K562 (cell line): ENCODE results near the gene C1orf198. TPM values are rescaled to one million over a fixed set of nuclear protein-coding genes. Genes with fewer than 3 reads are reported as not detected.
A peak's percentile ranks its signal among the peaks of the same experiment; 100 is the strongest.

Experiments
- ETV6 ChIP-seq, 3 experiments: fragments of 150-350 bp in 1 of 3; sonication (generic) in 1 of 3; formaldehyde crosslinking in 1 of 3; IDR thresholded peaks; 2 replicates each; pipeline versions ENCODE4 v1.6.1 to v1.8.0; 2014 to 2022; ENCODE audit warnings: borderline replicate concordance in 2 of 3, low read depth in 2 of 3, antibody characterized with exemption in 1 of 3, low read length in 1 of 3, mild to moderate bottlenecking in 1 of 3, missing genetic modification reagents in 1 of 3
- HMGN3 ChIP-seq: IDR thresholded peaks from 2 replicates; pipeline ENCODE4 v1.6.1; 2011; ENCODE audit warnings: borderline replicate concordance, low read depth, mild to moderate bottlenecking, mixed read lengths, low read length; ENCODE audit not compliant: insufficient read length; ENCODE audit errors: extremely low read depth
- JUND ChIP-seq, 2 experiments: IDR thresholded peaks; 2 replicates in 1 of 2; 3 replicates in 1 of 2; pipeline ENCODE4 v1.6.1; 2011; ENCODE audit warnings: borderline replicate concordance in 2 of 2, low read depth in 2 of 2, low read length in 2 of 2, improper control_type of control experiment in 1 of 2, missing biosample characterization in 1 of 2, missing genetic modification characterization in 1 of 2, missing genetic modification reagents in 1 of 2
- KAT7 ChIP-seq: sonication (generic); formaldehyde crosslinking; IDR thresholded peaks from 2 replicates; pipeline ENCODE4 v1.8.0; 2022; ENCODE audit warnings: missing genetic modification reagents, mild to moderate bottlenecking, borderline replicate concordance
- MAZ ChIP-seq, 2 experiments: fragments of 450-650 bp in 1 of 2; sonication (generic) in 1 of 2; formaldehyde crosslinking; IDR thresholded peaks in 1 of 2; conservative IDR thresholded peaks in 1 of 2; 2 replicates each; pipeline versions ENCODE4 v1.4.0 to v1.5.0; 2020; ENCODE audit warnings: mild to moderate bottlenecking in 1 of 2, missing genetic modification reagents in 1 of 2
- NR3C1 ChIP-seq: sonication (generic); formaldehyde crosslinking; IDR thresholded peaks from 2 replicates; pipeline ENCODE4 v1.8.1; 2022; ENCODE audit warnings: missing genetic modification reagents
- PHB ChIP-seq: fragments of 250-450 bp; sonication (Bioruptor Pico); IDR thresholded peaks from 2 replicates; pipeline ENCODE4 v1.5.0; 2021
- PHF20 ChIP-seq: fragments of 450-650 bp; IDR thresholded peaks from 2 replicates; pipeline ENCODE4 v1.6.1; 2018; ENCODE audit not compliant: partially characterized antibody
- SMAD3 ChIP-seq: fragments of 450-650 bp; formaldehyde crosslinking; conservative IDR thresholded peaks from 2 replicates; pipeline ENCODE4 v1.4.0; 2020; ENCODE audit warnings: mild to moderate bottlenecking
- TAF1 ChIP-seq: IDR thresholded peaks from 2 replicates; pipeline ENCODE4 v1.6.1; 2011; ENCODE audit warnings: mild to moderate bottlenecking, low read length, moderate library complexity; ENCODE audit not compliant: insufficient read depth, control insufficient read depth, severe bottlenecking; ENCODE audit errors: extremely low read depth
- TAF7 ChIP-seq: fragments of 450-650 bp; IDR thresholded peaks from 2 replicates; pipeline ENCODE4 v1.6.1; 2016; ENCODE audit warnings: missing genetic modification characterization, missing compliant biosample characterization
- TSC22D4 ChIP-seq: fragments of 450-650 bp; IDR thresholded peaks from 2 replicates; pipeline ENCODE4 v1.6.1; 2016; ENCODE audit warnings: missing genetic modification characterization, missing biosample characterization, control low read depth
- ZFPM2 ChIP-seq: fragments of 250-450 bp; sonication (Bioruptor Pico); IDR thresholded peaks from 2 replicates; pipeline ENCODE4 v1.5.1; 2022; ENCODE audit warnings: mild to moderate bottlenecking
- ZNF143 ChIP-seq: sonication (generic); formaldehyde crosslinking; IDR thresholded peaks from 2 replicates; pipeline ENCODE4 v1.9.0; 2022; ENCODE audit warnings: mild to moderate bottlenecking, missing genetic modification reagents
- ZNF165 ChIP-seq: fragments of 250-450 bp; sonication (Bioruptor Pico); IDR thresholded peaks from 2 replicates; pipeline ENCODE4 v1.4.0; 2020; ENCODE audit warnings: borderline replicate concordance
- polyA plus RNA-seq, 8 experiments: library from polyadenylated mRNA; depleted of rRNA in 4 of 8; stranded (reverse) in 5 of 8; unstranded in 3 of 8; fragments of >200 nt; fragmentation: Nextera tagmentation in 2 of 8; fragmentation: Illumina TruSeq in 1 of 8; extraction: Ambion mirVana in 2 of 8; extraction: Trizol in 1 of 8; gene quantifications; 2 replicates each; pipeline versions ENCODE4 v1.2.1 to v1.2.3, GENCODE V29; 2011 to 2014; ENCODE audit warnings: inconsistent platforms in 1 of 8, missing spikeins in 1 of 8
- total RNA-seq, 7 experiments: library from RNA; depleted of rRNA in 6 of 7; stranded (reverse); fragments of >200 nt in 6 of 7; fragmentation: Illumina TruSeq in 2 of 7; extraction: Trizol in 2 of 7; gene quantifications; 2 replicates each; pipeline versions ENCODE4 v1.2.1 to v1.2.3, GENCODE V29; 2011 to 2021; ENCODE audit warnings: low replicate concordance in 1 of 7
- TF ChIP-seq, protein P1 (sequence below): fragments of 450-650 bp; IDR thresholded peaks from 2 replicates; pipeline ENCODE4 v1.6.1; 2016; ENCODE audit warnings: borderline replicate concordance
- TF ChIP-seq, protein P2 (sequence below), 2 experiments: fragments of 450-650 bp; IDR thresholded peaks; 2 replicates each; pipeline ENCODE4 v1.6.1; 2018; ENCODE audit warnings: mild to moderate bottlenecking in 2 of 2, low read depth in 1 of 2; ENCODE audit not compliant: partially characterized antibody in 2 of 2
- TF ChIP-seq, protein P3 (sequence below): fragments of 450-650 bp; IDR thresholded peaks from 2 replicates; pipeline ENCODE4 v1.7.0; 2016; ENCODE audit warnings: borderline replicate concordance

The C1orf198 gene
- total and polyA plus RNA-seq, 9 of the 15 experiments (the other 6 are each of a cell fraction or from before 2014, with no cell fraction given), result 2.0 to 15.1 (median 10.4) TPM

DNA sequence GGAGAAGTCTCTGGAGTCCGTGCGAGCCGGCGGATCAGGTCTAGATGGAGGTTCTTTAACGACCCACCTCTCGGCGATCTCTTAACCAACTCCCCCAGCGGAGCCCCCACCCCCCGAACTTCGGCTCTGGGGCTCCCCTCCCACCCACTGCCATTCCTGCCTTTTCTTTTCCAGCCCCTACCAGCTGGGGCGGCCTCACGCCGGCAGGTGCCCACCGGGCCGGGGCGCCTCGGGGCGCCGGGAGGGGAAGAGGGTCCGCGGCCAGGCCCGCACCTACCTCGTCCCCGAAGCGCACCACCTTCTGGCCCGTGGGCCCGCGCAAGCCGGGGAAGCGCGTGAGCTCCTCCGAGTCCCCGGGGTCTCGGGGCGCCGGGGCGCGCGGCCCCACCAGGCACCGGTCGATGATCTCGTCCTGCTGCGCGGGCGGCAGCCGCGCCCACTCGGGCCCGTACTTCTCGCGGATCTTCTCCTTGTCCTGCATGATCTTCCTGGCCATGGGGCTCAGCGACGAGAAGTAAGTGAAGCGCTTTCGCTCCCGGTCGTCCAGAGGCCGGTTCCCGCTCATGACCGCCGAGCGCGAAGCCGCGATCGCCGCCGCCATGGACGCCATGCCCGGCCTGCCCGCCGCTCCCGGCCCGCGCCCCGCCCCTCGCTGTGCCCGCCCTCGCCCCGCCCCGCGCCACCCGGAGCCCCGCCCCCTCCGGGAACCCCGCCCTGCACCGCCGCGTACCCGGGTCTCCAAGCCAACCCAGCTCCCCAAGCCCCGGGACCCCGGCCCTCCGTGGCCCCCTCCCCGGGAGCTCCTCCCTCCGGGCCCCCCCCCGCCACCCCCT, at the start of gene C1orf198 (continued):
- no peak for TF ChIP-seq ZNF143
- peak; percentile 47; the same call in 1 of the 2 replicates for TF ChIP-seq KAT7 (CRISPR knock-in tag)
- TF ChIP-seq NR3C1 (CRISPR knock-in tag), result no peak
- TF ChIP-seq, protein P1, sequence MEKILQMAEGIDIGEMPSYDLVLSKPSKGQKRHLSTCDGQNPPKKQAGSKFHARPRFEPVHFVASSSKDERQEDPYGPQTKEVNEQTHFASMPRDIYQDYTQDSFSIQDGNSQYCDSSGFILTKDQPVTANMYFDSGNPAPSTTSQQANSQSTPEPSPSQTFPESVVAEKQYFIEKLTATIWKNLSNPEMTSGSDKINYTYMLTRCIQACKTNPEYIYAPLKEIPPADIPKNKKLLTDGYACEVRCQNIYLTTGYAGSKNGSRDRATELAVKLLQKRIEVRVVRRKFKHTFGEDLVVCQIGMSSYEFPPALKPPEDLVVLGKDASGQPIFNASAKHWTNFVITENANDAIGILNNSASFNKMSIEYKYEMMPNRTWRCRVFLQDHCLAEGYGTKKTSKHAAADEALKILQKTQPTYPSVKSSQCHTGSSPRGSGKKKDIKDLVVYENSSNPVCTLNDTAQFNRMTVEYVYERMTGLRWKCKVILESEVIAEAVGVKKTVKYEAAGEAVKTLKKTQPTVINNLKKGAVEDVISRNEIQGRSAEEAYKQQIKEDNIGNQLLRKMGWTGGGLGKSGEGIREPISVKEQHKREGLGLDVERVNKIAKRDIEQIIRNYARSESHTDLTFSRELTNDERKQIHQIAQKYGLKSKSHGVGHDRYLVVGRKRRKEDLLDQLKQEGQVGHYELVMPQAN, result no peak
- TF ChIP-seq PHF20, result peak; percentile 64
- TF ChIP-seq ETV6 (IDR thresholded peaks at IDR 0.05; ENCODE audit: borderline replicate concordance in 1 of 2, low read depth in 2 of 2, low read length in 1 of 2), result no peak
- TF ChIP-seq ETV6 (CRISPR knock-in tag; IDR thresholded peaks at IDR 0.05; ENCODE audit: borderline replicate concordance), result no peak
- no peak for TF ChIP-seq PHB (CRISPR knock-in tag)
- no peak for TF ChIP-seq SMAD3 (CRISPR knock-in tag)
- no peak for TF ChIP-seq JUND (IDR thresholded peaks at IDR 0.05; ENCODE audit: borderline replicate concordance, low read depth, low read length)
- TF ChIP-seq JUND (tag; IDR thresholded peaks at IDR 0.05; ENCODE audit: borderline replicate concordance, low read depth, low read length), result no peak
- no peak for TF ChIP-seq TAF7 (tag)
- TF ChIP-seq TAF1, result no peak
- TF ChIP-seq, protein P2, sequence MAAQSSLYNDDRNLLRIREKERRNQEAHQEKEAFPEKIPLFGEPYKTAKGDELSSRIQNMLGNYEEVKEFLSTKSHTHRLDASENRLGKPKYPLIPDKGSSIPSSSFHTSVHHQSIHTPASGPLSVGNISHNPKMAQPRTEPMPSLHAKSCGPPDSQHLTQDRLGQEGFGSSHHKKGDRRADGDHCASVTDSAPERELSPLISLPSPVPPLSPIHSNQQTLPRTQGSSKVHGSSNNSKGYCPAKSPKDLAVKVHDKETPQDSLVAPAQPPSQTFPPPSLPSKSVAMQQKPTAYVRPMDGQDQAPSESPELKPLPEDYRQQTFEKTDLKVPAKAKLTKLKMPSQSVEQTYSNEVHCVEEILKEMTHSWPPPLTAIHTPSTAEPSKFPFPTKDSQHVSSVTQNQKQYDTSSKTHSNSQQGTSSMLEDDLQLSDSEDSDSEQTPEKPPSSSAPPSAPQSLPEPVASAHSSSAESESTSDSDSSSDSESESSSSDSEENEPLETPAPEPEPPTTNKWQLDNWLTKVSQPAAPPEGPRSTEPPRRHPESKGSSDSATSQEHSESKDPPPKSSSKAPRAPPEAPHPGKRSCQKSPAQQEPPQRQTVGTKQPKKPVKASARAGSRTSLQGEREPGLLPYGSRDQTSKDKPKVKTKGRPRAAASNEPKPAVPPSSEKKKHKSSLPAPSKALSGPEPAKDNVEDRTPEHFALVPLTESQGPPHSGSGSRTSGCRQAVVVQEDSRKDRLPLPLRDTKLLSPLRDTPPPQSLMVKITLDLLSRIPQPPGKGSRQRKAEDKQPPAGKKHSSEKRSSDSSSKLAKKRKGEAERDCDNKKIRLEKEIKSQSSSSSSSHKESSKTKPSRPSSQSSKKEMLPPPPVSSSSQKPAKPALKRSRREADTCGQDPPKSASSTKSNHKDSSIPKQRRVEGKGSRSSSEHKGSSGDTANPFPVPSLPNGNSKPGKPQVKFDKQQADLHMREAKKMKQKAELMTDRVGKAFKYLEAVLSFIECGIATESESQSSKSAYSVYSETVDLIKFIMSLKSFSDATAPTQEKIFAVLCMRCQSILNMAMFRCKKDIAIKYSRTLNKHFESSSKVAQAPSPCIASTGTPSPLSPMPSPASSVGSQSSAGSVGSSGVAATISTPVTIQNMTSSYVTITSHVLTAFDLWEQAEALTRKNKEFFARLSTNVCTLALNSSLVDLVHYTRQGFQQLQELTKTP (IDR thresholded peaks at IDR 0.05; ENCODE audit: low read depth in 1 of 2, partially characterized antibody in 2 of 2), result no peak
- TF ChIP-seq, protein P3, sequence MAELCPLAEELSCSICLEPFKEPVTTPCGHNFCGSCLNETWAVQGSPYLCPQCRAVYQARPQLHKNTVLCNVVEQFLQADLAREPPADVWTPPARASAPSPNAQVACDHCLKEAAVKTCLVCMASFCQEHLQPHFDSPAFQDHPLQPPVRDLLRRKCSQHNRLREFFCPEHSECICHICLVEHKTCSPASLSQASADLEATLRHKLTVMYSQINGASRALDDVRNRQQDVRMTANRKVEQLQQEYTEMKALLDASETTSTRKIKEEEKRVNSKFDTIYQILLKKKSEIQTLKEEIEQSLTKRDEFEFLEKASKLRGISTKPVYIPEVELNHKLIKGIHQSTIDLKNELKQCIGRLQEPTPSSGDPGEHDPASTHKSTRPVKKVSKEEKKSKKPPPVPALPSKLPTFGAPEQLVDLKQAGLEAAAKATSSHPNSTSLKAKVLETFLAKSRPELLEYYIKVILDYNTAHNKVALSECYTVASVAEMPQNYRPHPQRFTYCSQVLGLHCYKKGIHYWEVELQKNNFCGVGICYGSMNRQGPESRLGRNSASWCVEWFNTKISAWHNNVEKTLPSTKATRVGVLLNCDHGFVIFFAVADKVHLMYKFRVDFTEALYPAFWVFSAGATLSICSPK, result no peak
- TF ChIP-seq MAZ (CRISPR knock-in tag; conservative IDR thresholded peaks at IDR 0.05 in 1 of 2, IDR thresholded peaks at IDR 0.05 in 1 of 2), result peak; percentile 47 to 63; a peak in 3 of 4 replicates
- peak; percentile 22 for TF ChIP-seq HMGN3
- TF ChIP-seq ZFPM2 (CRISPR knock-in tag), result no peak
- TF ChIP-seq ZNF165 (CRISPR knock-in tag), result no peak
- TF ChIP-seq TSC22D4, result no peak
